Natural killer cell (primary cell): Measurements from ENCODE around the gene SERGEF. TPM values are rescaled to one million over a fixed set of nuclear protein-coding genes. Genes with fewer than 3 reads are reported as not detected.

Experiments
- ATAC-seq, 3 donors: fragments of 150-1000 bp in 2 of 3; fragments of 200-7000 bp in 1 of 3; cut with Tn5 transposase; 1 replicate in 1 of 3; 2 replicates in 2 of 3; pipeline ENCODE4 v1.10.0; 2021; ENCODE audit warnings: mild to moderate bottlenecking in 2 of 3, moderate library complexity in 2 of 3
- DNase-seq, 2 donors: peaks; one replicate each; pipeline versions ENCODE4 v3.0.0 to v3.0.0-alpha.2; 2013 to 2021; ENCODE audit warnings: mixed read lengths in 1 of 2
- H3K27ac ChIP-seq: one replicate; pipeline ENCODE4 v1.5.1; 2013; ENCODE audit warnings: mild to moderate bottlenecking, low read length
- H3K27me3 ChIP-seq: one replicate; pipeline ENCODE4 v1.6.1; 2013; ENCODE audit warnings: low read length; ENCODE audit not compliant: control insufficient read depth, insufficient read depth
- H3K36me3 ChIP-seq: one replicate; pipeline ENCODE4 v1.6.1; 2013; ENCODE audit warnings: low read length; ENCODE audit not compliant: control insufficient read depth, insufficient read depth
- H3K4me1 ChIP-seq: one replicate; pipeline ENCODE4 v1.6.1; 2013; ENCODE audit warnings: low read length; ENCODE audit not compliant: control insufficient read depth, insufficient read depth
- H3K4me3 ChIP-seq: one replicate; pipeline ENCODE4 v1.5.1; 2013; ENCODE audit warnings: low read length
- H3K9me3 ChIP-seq: one replicate; pipeline ENCODE4 v1.6.1; 2013; ENCODE audit warnings: low read length; ENCODE audit not compliant: control insufficient read depth, insufficient read depth
- H3K27ac Mint-ChIP-seq, 2 donors: one replicate each; pipeline ENCODE4 v1.8.0; 2022; ENCODE audit warnings: mild to moderate bottlenecking in 2 of 2, mixed read lengths in 2 of 2, moderate library complexity in 1 of 2
- H3K27me3 Mint-ChIP-seq, 2 donors: one replicate each; pipeline ENCODE4 v1.8.0; 2022; ENCODE audit warnings: low read depth in 2 of 2, mixed read lengths in 2 of 2
- H3K36me3 Mint-ChIP-seq: one replicate; pipeline ENCODE4 v1.8.0; 2022; ENCODE audit warnings: mixed read lengths
- H3K4me1 Mint-ChIP-seq, 2 donors: one replicate each; pipeline ENCODE4 v1.8.0; 2022; ENCODE audit warnings: mixed read lengths in 2 of 2
- H3K4me3 Mint-ChIP-seq: one replicate; pipeline ENCODE4 v1.8.0; 2022; ENCODE audit warnings: mild to moderate bottlenecking, moderate library complexity, mixed read lengths
- H3K9me3 Mint-ChIP-seq, 2 donors: one replicate each; pipeline ENCODE4 v1.8.0; 2022; ENCODE audit warnings: mixed read lengths in 2 of 2
- CTCF ChIP-seq: fragments of 200-600 bp; IDR thresholded peaks from one replicate; pipeline ENCODE4 v1.8.0; 2022; ENCODE audit warnings: antibody characterized with exemption
- WGBS: methylation state at CpG from one replicate; pipeline ENCODE4 v1.1.7; 2013; ENCODE audit warnings: missing lambda C conversion rate; ENCODE audit not compliant: insufficient coverage; 5-methylcytosine and 5-hydroxymethylcytosine counted together
- intact Hi-C: fragments of 100-400 bp; cut with micrococcal nuclease; formaldehyde crosslinking; loops from one replicate; pipeline ENCODE4 v1.14.2; 2022
- total RNA-seq, 4 donors: library from RNA; stranded (reverse); fragments of 120-200 nt in 1 of 4; gene quantifications; one replicate each; pipeline versions ENCODE4 v1.2.3 to v1.2.4, GENCODE V29; 2013 to 2022

SERGEF gene
- total RNA-seq, 3 donors from 2014 or later (not counting 1 experiment from before 2014, with no cell fraction given): 67.5 to 78.6 (median 69.4) TPM

GRCh38 chr11:17838102-17838501 lies 174.7 kb downstream of the SERGEF start:
- Histone ChIP-seq H3K9me3 (no peaks in the 10 kb centered on the region), H3K36me3 (no peaks in the 10 kb centered on the region), H3K4me3 (no peak overlapping the region), H3K27ac (no peak overlapping the region), H3K4me1 (peaks cover 4% of the 10 kb centered on the region), H3K27me3 (no peaks in the 10 kb centered on the region)
- intact Hi-C loops: no loop called here
- H3K4me3 Mint-ChIP-seq: no peak overlapping the region
- H3K36me3 Mint-ChIP-seq: no peaks in the 10 kb centered on the region
- 98% methylated on average over 3 of the region's 3 CpGs for WGBS
- DNase-seq: no peak
- H3K27ac Mint-ChIP-seq: no peak overlapping the region
- H3K27me3 Mint-ChIP-seq: no peaks in the 10 kb centered on the region
- no peak for ATAC-seq
- peaks cover 12 to 19% of the 10 kb centered on the region in 2 donors for H3K4me1 Mint-ChIP-seq
- H3K9me3 Mint-ChIP-seq: no peaks in the 10 kb centered on the region
- TF ChIP-seq CTCF: no peak

- H3K4me1 ChIP-seq: no peaks in the 10 kb centered on the region
- intact Hi-C loops: no loop called here
- no peak for TF ChIP-seq CTCF
- no peaks in the 10 kb centered on the region for H3K9me3 Mint-ChIP-seq
- H3K36me3 Mint-ChIP-seq: no peaks in the 10 kb centered on the region
- H3K9me3 ChIP-seq: no peaks in the 10 kb centered on the region
- ATAC-seq (no peak), DNase-seq (no peak)
- H3K27ac ChIP-seq: no peak overlapping the region
- H3K4me3 ChIP-seq: no peak overlapping the region
- H3K36me3 ChIP-seq: no peaks in the 10 kb centered on the region
- no peak overlapping the region for H3K27ac Mint-ChIP-seq
- H3K4me1 Mint-ChIP-seq: peaks cover 0 to 2% of the 10 kb centered on the region in 2 donors
- 100% methylated on average over 2 of the region's 3 CpGs for WGBS
- no peak overlapping the region for H3K4me3 Mint-ChIP-seq
- no peaks in the 10 kb centered on the region for H3K27me3 ChIP-seq
- no peaks in the 10 kb centered on the region for H3K27me3 Mint-ChIP-seq
Observed at GRCh38 chr11:17831883-17832282, 181.0 kb downstream of the SERGEF start.

GRCh38 chr11:17831228-17831627 lies 181.6 kb downstream of the SERGEF start:
- DNase-seq (no peak), ATAC-seq (no peak)
- H3K4me1 Mint-ChIP-seq: no peaks in the 10 kb centered on the region
- H3K9me3 ChIP-seq: no peaks in the 10 kb centered on the region
- no peak for TF ChIP-seq CTCF
- no peaks in the 10 kb centered on the region for H3K36me3 ChIP-seq
- no peak overlapping the region for H3K27ac Mint-ChIP-seq
- intact Hi-C loops: no loop called here
- WGBS: 73% methylated on average over 1 of the region's 1 CpG
- H3K27me3 Mint-ChIP-seq: no peaks in the 10 kb centered on the region
- H3K27ac ChIP-seq: no peak overlapping the region
- no peaks in the 10 kb centered on the region for H3K36me3 Mint-ChIP-seq
- H3K4me1 ChIP-seq: no peaks in the 10 kb centered on the region
- no peaks in the 10 kb centered on the region for H3K9me3 Mint-ChIP-seq
- H3K27me3 ChIP-seq: no peaks in the 10 kb centered on the region
- H3K4me3 ChIP-seq: no peak overlapping the region
- H3K4me3 Mint-ChIP-seq: no peak overlapping the region

GRCh38 chr11:17828311-17828751 lies 184.5 kb downstream of the SERGEF start:
- no peaks in the 10 kb centered on the region for H3K4me1 ChIP-seq
- intact Hi-C loops: no loop called here
- Mint-ChIP-seq H3K27me3 (no peaks in the 10 kb centered on the region), H3K27ac (no peak overlapping the region), H3K9me3 (no peaks in the 10 kb centered on the region), H3K36me3 (no peaks in the 10 kb centered on the region), H3K4me3 (no peak overlapping the region), H3K4me1 (no peaks in the 10 kb centered on the region)
- ATAC-seq (no peak), DNase-seq (no peak)
- H3K4me3 ChIP-seq: no peak overlapping the region
- H3K9me3 ChIP-seq: no peaks in the 10 kb centered on the region
- TF ChIP-seq CTCF: no peak
- H3K27me3 ChIP-seq: no peaks in the 10 kb centered on the region
- no peaks in the 10 kb centered on the region for H3K36me3 ChIP-seq
- H3K27ac ChIP-seq: no peak overlapping the region
- over 99% methylated on average over 9 of the region's 9 CpGs for WGBS
